H1 (cell line): ENCODE data around the gene SLC23A2. TPM values are rescaled to one million over a fixed set of nuclear protein-coding genes. Genes with fewer than 3 reads are reported as not detected.

Experiments
- CTCF ChIA-PET: fragments of 300-600 bp; sonication (Branson Sonifier 250); formaldehyde crosslinking; loops from one replicate; lab custom pipeline; 2021; ENCODE audit not compliant: partially characterized antibody; lab: Charles Lee
- POLR2A ChIA-PET: fragments of 300-600 bp; sonication (Branson Sonifier 250); formaldehyde crosslinking; loops from one replicate; lab custom pipeline; 2021; ENCODE audit warnings: inconsistent platforms; ENCODE audit not compliant: partially characterized antibody; lab: Charles Lee
- DNase-seq, 2 experiments: peaks; one replicate each; pipeline versions ENCODE4 v3.0.0 to v3.0.0-alpha.2; 2010 to 2022; ENCODE audit warnings: low spot score in 2 of 2, low read depth in 1 of 2, mixed read lengths in 1 of 2
- FAIRE-seq: peaks from 2 replicates; lab custom pipeline; 2011; peaks lifted over from hg19 to GRCh38; lab: Jason Lieb, UNC
- H2AFZ ChIP-seq: 2 replicates; pipeline ENCODE4 v1.8.1; 2012; ENCODE audit warnings: low read length, inconsistent platforms
- H2AK5ac ChIP-seq: 2 replicates; pipeline ENCODE4 v1.6.1; 2013; ENCODE audit warnings: low read depth, low read length
- H2BK120ac ChIP-seq: replicated peaks from 2 replicates; pipeline ENCODE3; 2013; ENCODE audit warnings: low read depth, low read length, inconsistent platforms
- H2BK12ac ChIP-seq: 2 replicates; pipeline ENCODE4 v1.6.1; 2013; ENCODE audit warnings: low read depth, low read length
- H2BK15ac ChIP-seq: 2 replicates; pipeline ENCODE4 v1.6.1; 2013; ENCODE audit warnings: low read length
- H2BK20ac ChIP-seq: 2 replicates; pipeline ENCODE4 v1.6.1; 2013; ENCODE audit warnings: low read length
- H2BK5ac ChIP-seq: 2 replicates; pipeline ENCODE4 v1.6.1; 2013; ENCODE audit warnings: low read depth, low read length
- H3K14ac ChIP-seq: 2 replicates; pipeline ENCODE4 v1.6.1; 2013; ENCODE audit warnings: inconsistent platforms; ENCODE audit not compliant: insufficient read length
- H3K18ac ChIP-seq: 2 replicates; pipeline ENCODE4 v1.6.1; 2013; ENCODE audit warnings: low read length; ENCODE audit errors: extremely low read depth
- H3K23ac ChIP-seq: 2 replicates; pipeline ENCODE4 v1.6.1; 2013; ENCODE audit warnings: inconsistent platforms; ENCODE audit not compliant: insufficient read length
- H3K23me2 ChIP-seq: 2 replicates; pipeline ENCODE4 v1.6.1; 2013; ENCODE audit warnings: low read depth, low read length
- H3K27ac ChIP-seq: 2 replicates; pipeline ENCODE4 v1.6.1; 2011; ENCODE audit warnings: low read depth, low read length, inconsistent platforms
- H3K27me3 ChIP-seq, 4 experiments: replicated peaks in 1 of 4; 1 replicate in 1 of 4; 2 replicates in 3 of 4; pipeline versions ENCODE4 v1.6.1 to v1.8.1; 2011 to 2013; ENCODE audit warnings: low read length in 3 of 4, mild to moderate bottlenecking in 3 of 4, inconsistent platforms in 2 of 4, mixed read lengths in 2 of 4, moderate library complexity in 1 of 4; ENCODE audit not compliant: control insufficient read depth in 3 of 4, insufficient read depth in 3 of 4; ENCODE audit errors: extremely low read depth in 1 of 4
- H3K36me3 ChIP-seq, 4 experiments: 2 replicates each; pipeline versions ENCODE4 v1.6.1 to v1.8.1; 2011 to 2013; ENCODE audit warnings: mild to moderate bottlenecking in 4 of 4, low read length in 3 of 4, moderate library complexity in 2 of 4, control low read depth in 1 of 4, inconsistent platforms in 1 of 4; ENCODE audit not compliant: insufficient read depth in 4 of 4, control insufficient read depth in 2 of 4
- H3K4ac ChIP-seq: replicated peaks from 2 replicates; pipeline ENCODE3; 2013; ENCODE audit warnings: low read length, low read depth, mixed read lengths, inconsistent platforms; ENCODE audit not compliant: insufficient read length
- H3K4me1 ChIP-seq, 4 experiments: replicated peaks in 1 of 4; 1 replicate in 1 of 4; 2 replicates in 3 of 4; pipeline versions ENCODE4 v1.6.1 to v1.8.1; 2011 to 2013; ENCODE audit warnings: low read length in 3 of 4, inconsistent platforms in 2 of 4, mixed read lengths in 1 of 4; ENCODE audit not compliant: insufficient read depth in 4 of 4, control insufficient read depth in 3 of 4
- H3K4me2 ChIP-seq, 2 experiments: 2 replicates each; pipeline versions ENCODE4 v1.6.1 to v1.8.1; 2011 to 2013; ENCODE audit warnings: low read depth in 2 of 2, low read length in 2 of 2, control low read depth in 1 of 2, inconsistent platforms in 1 of 2, mild to moderate bottlenecking in 1 of 2; ENCODE audit not compliant: insufficient read depth in 1 of 2
- H3K4me3 ChIP-seq, 4 experiments: fragments of 200-600, 300-600 bp in 1 of 4; sonication (generic), shearing (Covaris generic), sonication (Bioruptor Twin) in 1 of 4; 2 replicates each; pipeline versions ENCODE4 v1.5.1 to v1.8.1; 2011 to 2016; ENCODE audit warnings: low read length in 4 of 4, low read depth in 3 of 4, control low read depth in 2 of 4, inconsistent platforms in 2 of 4, mild to moderate bottlenecking in 2 of 4, mixed read lengths in 1 of 4, moderate library complexity in 1 of 4; ENCODE audit not compliant: insufficient read depth in 2 of 4; ENCODE audit errors: extremely low read depth in 1 of 4
- H3K56ac ChIP-seq: replicated peaks from 2 replicates; pipeline ENCODE3; 2013; ENCODE audit warnings: low read depth, mild to moderate bottlenecking, mixed read lengths, low read length, inconsistent platforms; ENCODE audit not compliant: insufficient read length
- H3K79me1 ChIP-seq: 2 replicates; pipeline ENCODE4 v1.6.1; 2013; ENCODE audit warnings: low read depth, low read length, control low read depth
- H3K79me2 ChIP-seq, 2 experiments: 2 replicates each; pipeline versions ENCODE4 v1.6.1 to v1.8.1; 2012 to 2013; ENCODE audit warnings: low read length in 2 of 2, mild to moderate bottlenecking in 2 of 2, inconsistent platforms in 1 of 2; ENCODE audit not compliant: insufficient read depth in 2 of 2, control insufficient read depth in 1 of 2
- H3K9ac ChIP-seq, 4 experiments: replicated peaks in 1 of 4; 1 replicate in 1 of 4; 2 replicates in 3 of 4; pipeline versions ENCODE4 v1.6.1 to v1.8.1; 2011 to 2013; ENCODE audit warnings: low read depth in 3 of 4, low read length in 3 of 4, control low read depth in 2 of 4, mild to moderate bottlenecking in 2 of 4, moderate library complexity in 2 of 4, inconsistent platforms in 1 of 4; ENCODE audit errors: extremely low read depth in 1 of 4
- H3K9me3 ChIP-seq, 2 experiments: 2 replicates each; pipeline versions ENCODE4 v1.6.1 to v1.8.1; 2012 to 2013; ENCODE audit warnings: mild to moderate bottlenecking in 2 of 2, moderate library complexity in 2 of 2, control low read depth in 1 of 2, inconsistent platforms in 1 of 2, low read depth in 1 of 2, low read length in 1 of 2, mixed read lengths in 1 of 2; ENCODE audit not compliant: insufficient read depth in 2 of 2
- H4K20me1 ChIP-seq, 2 experiments: replicated peaks in 1 of 2; 2 replicates each; pipeline versions ENCODE3 to v1.8.1; 2011 to 2013; ENCODE audit warnings: inconsistent platforms in 2 of 2, low read length in 2 of 2, mild to moderate bottlenecking in 1 of 2; ENCODE audit not compliant: insufficient read depth in 2 of 2, control insufficient read depth in 1 of 2
- H4K5ac ChIP-seq: 2 replicates; pipeline ENCODE4 v1.6.1; 2013; ENCODE audit warnings: low read length, low read depth, mixed read lengths, inconsistent platforms; ENCODE audit not compliant: insufficient read length
- H4K8ac ChIP-seq: 2 replicates; pipeline ENCODE4 v1.8.0; 2013; ENCODE audit warnings: mild to moderate bottlenecking, moderate library complexity, low read length, inconsistent platforms; ENCODE audit not compliant: insufficient read depth; ENCODE audit errors: extremely low read depth
- H4K91ac ChIP-seq: replicated peaks from 2 replicates; pipeline ENCODE3; 2013; ENCODE audit warnings: low read length, mixed read lengths, inconsistent platforms; ENCODE audit not compliant: insufficient read length
- CBX5 ChIP-seq: fragments of 300-800, 300-1000 bp; sonication (generic); IDR thresholded peaks from 2 replicates; pipeline ENCODE4 v1.7.1; 2016; ENCODE audit warnings: antibody characterized with exemption, low read length, low read depth
- EGR1 ChIP-seq: IDR thresholded peaks from 2 replicates; pipeline ENCODE4 v1.6.1; 2011; ENCODE audit warnings: low read depth, low read length, borderline replicate concordance
- GABPA ChIP-seq: IDR thresholded peaks from 2 replicates; pipeline ENCODE4 v1.6.1; 2011; ENCODE audit warnings: mild to moderate bottlenecking, low read length, moderate library complexity, borderline replicate concordance; ENCODE audit not compliant: insufficient read depth
- NRF1 ChIP-seq: IDR thresholded peaks from 2 replicates; pipeline ENCODE4 v1.6.1; 2011; ENCODE audit warnings: mild to moderate bottlenecking, low read depth, low read length, improper control_type of control experiment
- PHF8 ChIP-seq: fragments of 200-600 bp; sonication (generic); conservative IDR thresholded peaks from 2 replicates; pipeline ENCODE4 v1.7.1; 2012; ENCODE audit warnings: low read depth, mild to moderate bottlenecking, inconsistent platforms, low read length, moderate library complexity
- RNF2 ChIP-seq: fragments of 200-900, 300-1000 bp; sonication (generic); IDR thresholded peaks from 2 replicates; pipeline ENCODE4 v1.7.1; 2016; ENCODE audit warnings: borderline replicate concordance, low read depth, mild to moderate bottlenecking, antibody characterized with exemption, low read length; ENCODE audit not compliant: poor library complexity, severe bottlenecking; ENCODE audit errors: missing control alignments
- RXRA ChIP-seq: IDR thresholded peaks from 2 replicates; pipeline ENCODE4 v1.6.1; 2011; ENCODE audit warnings: low read depth, mild to moderate bottlenecking, low read length, moderate library complexity; ENCODE audit not compliant: insufficient read depth
- SIX5 ChIP-seq: IDR thresholded peaks from 2 replicates; pipeline ENCODE4 v1.6.1; 2011; ENCODE audit warnings: mild to moderate bottlenecking, low read depth, low read length
- WGBS, 2 experiments: shearing (Covaris generic) in 1 of 2; methylation state at CpG; one replicate each; pipeline versions ENCODE4 v1.1.6 to v1.1.7; 2013 to 2015; ENCODE audit warnings: low lambda C conversion rate in 2 of 2, mixed read lengths in 2 of 2, inconsistent platforms in 1 of 2, low coverage in 1 of 2, missing lambda C conversion rate in 1 of 2; ENCODE audit not compliant: insufficient replicate concordance in 2 of 2, insufficient coverage in 1 of 2, insufficient read length in 1 of 2; ENCODE audit errors: extremely low coverage in 1 of 2, missing lambda C conversion rate in 1 of 2; 5-methylcytosine and 5-hydroxymethylcytosine counted together
- polyA plus RNA-seq, 7 experiments: library from polyadenylated mRNA; depleted of rRNA in 3 of 7; stranded (reverse) in 5 of 7; unstranded in 2 of 7; fragments of >200 nt in 5 of 7; fragments of 200-250 nt in 2 of 7; gene quantifications; 1 replicate in 5 of 7; 2 replicates in 1 of 7; 4 replicates in 1 of 7; pipeline versions ENCODE4 v1.2.1 to v1.2.3, GENCODE V29; 2011 to 2013; ENCODE audit warnings: missing spikeins in 2 of 7, mixed read lengths in 2 of 7
- total RNA-seq: library from RNA; stranded (reverse); fragmentation: NEBNext Ultra II Directional; extraction: Animal tissue kit (Norgen Biotek cat#: 25700); gene quantifications from 2 replicates; pipeline ENCODE4 v1.2.1, GENCODE V29; 2021
- TF ChIP-seq, protein P1 (sequence below): IDR thresholded peaks from 2 replicates; pipeline ENCODE4 v1.6.1; 2011; ENCODE audit warnings: low read depth, mild to moderate bottlenecking, low read length; ENCODE audit not compliant: insufficient read depth

The SLC23A2 gene
- total and polyA plus RNA-seq, 2 of the 8 experiments (the other 6 are each of a cell fraction or from before 2014, with no cell fraction given): 17.0 to 18.6 TPM

DNA sequence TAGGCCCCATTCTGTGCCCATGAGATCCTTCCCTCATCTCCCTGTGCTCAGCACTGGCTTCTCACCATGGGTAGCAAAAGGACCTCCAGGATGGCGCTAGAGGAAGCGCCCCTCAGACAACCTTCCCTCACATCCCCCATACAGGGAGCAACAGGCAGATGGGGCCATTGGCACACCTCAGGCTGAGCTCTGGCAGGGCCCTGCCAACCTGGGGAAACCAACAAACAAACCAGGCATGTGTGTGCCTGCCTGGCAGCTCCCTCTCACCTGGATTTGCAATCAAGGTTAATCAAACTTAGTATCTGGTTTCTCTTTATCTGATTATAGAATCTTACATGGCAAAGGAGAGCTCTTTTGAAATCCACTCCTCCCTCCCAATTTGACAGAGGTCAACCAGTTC lies 134.9 kb downstream of the SLC23A2 start:
- H2BK12ac ChIP-seq: no peak overlapping the region
- no peak overlapping the region for H3K14ac ChIP-seq
- DNase-seq: no peak
- H3K79me2 ChIP-seq: no peaks in the 10 kb centered on the region
- H3K4me1 ChIP-seq: no peaks in the 10 kb centered on the region
- H3K23ac ChIP-seq: no peak overlapping the region
- H3K56ac ChIP-seq: no peak overlapping the region
- no peak overlapping the region for H3K4me2 ChIP-seq
- H3K18ac ChIP-seq: no peak overlapping the region
- no peaks in the 10 kb centered on the region for H3K9me3 ChIP-seq
- no peak overlapping the region for H4K8ac ChIP-seq
- no peak overlapping the region for H2BK15ac ChIP-seq
- H2BK120ac ChIP-seq: no peak overlapping the region
- peaks cover 0 to 2% of the 10 kb centered on the region in 2 experiments for H4K20me1 ChIP-seq
- no peaks in the 10 kb centered on the region for H3K23me2 ChIP-seq
- H2AK5ac ChIP-seq: no peak overlapping the region
- peaks cover 0 to 7% (median 4%) of the 10 kb centered on the region in 4 experiments; a peak in 5 of 8 replicates for H3K36me3 ChIP-seq
- H2BK5ac ChIP-seq: no peak overlapping the region
- no peak overlapping the region for H3K9ac ChIP-seq
- H3K4me3 ChIP-seq: no peak overlapping the region
- H2AFZ ChIP-seq: no peak overlapping the region
- ChIA-PET POLR2A (interaction anchor here (0.8 kb wide), 1 partner anchor 17 kb away, joined by 3 read pairs; no protein-coding TSS in a partner anchor), CTCF (interaction anchor here (0.8 kb wide), 1 partner anchor 39 kb away, joined by 4 read pairs; no protein-coding TSS in a partner anchor)
- no peak overlapping the region for H3K27ac ChIP-seq
- H3K79me1 ChIP-seq: no peaks in the 10 kb centered on the region
- H4K91ac ChIP-seq: no peak overlapping the region
- 95% methylated on average over 2 of the region's 2 CpGs; no CpG with 5 or more reads in 1 of the 2 experiments for WGBS, 2 experiments
- H3K4ac ChIP-seq: no peak overlapping the region
- no peak overlapping the region for H2BK20ac ChIP-seq
- no peak overlapping the region for H4K5ac ChIP-seq
- no peaks in the 10 kb centered on the region for H3K27me3 ChIP-seq
- no peak for FAIRE-seq
- TF ChIP-seq, protein P1, sequence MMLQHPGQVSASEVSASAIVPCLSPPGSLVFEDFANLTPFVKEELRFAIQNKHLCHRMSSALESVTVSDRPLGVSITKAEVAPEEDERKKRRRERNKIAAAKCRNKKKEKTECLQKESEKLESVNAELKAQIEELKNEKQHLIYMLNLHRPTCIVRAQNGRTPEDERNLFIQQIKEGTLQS: no peak
- TF ChIP-seq PHF8 (no peak), EGR1 (no peak), RXRA (no peak), CBX5 (no peak), NRF1 (no peak), GABPA (no peak), SIX5 (no peak), RNF2 (no peak)
